NCI-H526 treated with DMSO at 0.1 percent for 48 hours (cell line): ENCODE results near the gene SPON2.

Experiments
- DNase-seq: peaks from one replicate; lab custom pipeline; 2025; lab: John Stamatoyannopoulos, UW

The SPON2 gene

GRCh38 chr4:1208970-1209704 lies 36.8 kb upstream of the SPON2 start:
- no peak for DNase-seq

GRCh38 chr4:1208266-1208961 lies 36.0 kb upstream of the SPON2 start:
- DNase-seq = no peak

- no peak for DNase-seq
Measured at GRCh38 chr4:1207603-1208265, 35.4 kb upstream of the SPON2 start.

- no peak for DNase-seq
Measured at GRCh38 chr4:1207157-1207470, 34.7 kb upstream of the SPON2 start.

GRCh38 chr4:1206299-1207156 lies 34.1 kb upstream of the SPON2 start:
- DNase-seq = no peak

- DNase-seq = no peak
Measured at GRCh38 chr4:1205586-1206298, 33.4 kb upstream of the SPON2 start.

- DNase-seq = no peak
Measured at GRCh38 chr4:1204828-1205585, 32.6 kb upstream of the SPON2 start.

GRCh38 chr4:1204286-1204827 lies 32.0 kb upstream of the SPON2 start:
- DNase-seq = no peak

GRCh38 chr4:1203026-1203616 lies 30.7 kb upstream of the SPON2 start:
- DNase-seq = no peak

- DNase-seq = no peak
Measured at GRCh38 chr4:1202526-1203011, 30.2 kb upstream of the SPON2 start.

GRCh38 chr4:1201851-1202525 lies 29.6 kb upstream of the SPON2 start:
- DNase-seq = no peak

GRCh38 chr4:1200425-1201035 lies 28.1 kb upstream of the SPON2 start:
- no peak for DNase-seq

- no peak for DNase-seq
Measured at GRCh38 chr4:1199556-1200331, 27.4 kb upstream of the SPON2 start.

- no peak for DNase-seq
Measured at GRCh38 chr4:1198098-1198844, 25.9 kb upstream of the SPON2 start.

GRCh38 chr4:1196421-1197183 lies 24.2 kb upstream of the SPON2 start:
- DNase-seq = no peak

GRCh38 chr4:1195891-1196401 lies 23.6 kb upstream of the SPON2 start:
- no peak for DNase-seq
